Left colon (tissue), 2 donors: ENCODE measurements around the gene TMEM120A. TPM values are rescaled to one million over a fixed set of nuclear protein-coding genes. Genes with fewer than 3 reads are reported as not detected.

ENCODE experiments used
- ATAC-seq: fragments of 200-7000 bp; cut with Tn5 transposase; one replicate; pipeline ENCODE4 v1.9.1; 2020; ENCODE audit warnings: mild to moderate bottlenecking, moderate library complexity
- DNase-seq, 2 donors: peaks; one replicate each; pipeline ENCODE4 v3.0.0-alpha.2; 2020
- intact Hi-C, 2 donors: fragments of 100-400 bp; cut with DNase I in 1 of 2; cut with micrococcal nuclease in 1 of 2; formaldehyde crosslinking; loops; one replicate each; pipeline versions ENCODE4 v1.11.2 to v1.14.0; 2022; cut with DNase I, micrococcal nuclease
- total RNA-seq, 2 donors: library from RNA; stranded (reverse); fragmentation: NEBNext Ultra II Directional; extraction: Animal tissue kit (Norgen Biotek cat#: 25700); gene quantifications; one replicate each; pipeline ENCODE4 v1.2.1, GENCODE V29; 2021
- donor health status: DM: no; HTN: no; CAD: no.
- donor health status: DM: yes; HTN: yes; CAD: no.

TMEM120A gene
- total RNA-seq, 2 donors from 2014 or later = 102 to 104 TPM

GRCh38 chr7:75966190-75966961 is 28.0 kb downstream of the TMEM120A start:
- DNase-seq (no peak), ATAC-seq (no peak)
- intact Hi-C loops = no loop called here

- DNase-seq (no peak), ATAC-seq (no peak)
- intact Hi-C loops = no loop called here
These were observed 28.8 kb downstream of the TMEM120A start for GRCh38 chr7:75965617-75966016.

GRCh38 chr7:75963381-75963995 is 30.9 kb downstream of the TMEM120A start:
- ATAC-seq = no peak
- DNase-seq = no peak
- intact Hi-C loops = no loop called here

GRCh38 chr7:75962607-75963380 is 31.6 kb downstream of the TMEM120A start:
- DNase-seq = no peak
- intact Hi-C loops = no loop called here
- no peak for ATAC-seq

GRCh38 chr7:75961218-75961617 is 33.2 kb downstream of the TMEM120A start:
- intact Hi-C loops = no loop called here
- DNase-seq = no peak
- ATAC-seq = no peak

- DNase-seq (no peak), ATAC-seq (no peak)
- intact Hi-C loops = no loop called here
These were observed 34.0 kb downstream of the TMEM120A start for GRCh38 chr7:75960372-75960771.

GRCh38 chr7:75958802-75959543 is 35.4 kb downstream of the TMEM120A start:
- ATAC-seq = peak; percentile 53
- DNase-seq = no peak
- intact Hi-C loops = loop anchor here in 1 of 2 donors (5.0 kb wide), 1 partner anchor 37 kb away; no protein-coding TSS in a partner anchor

- DNase-seq = peak; percentile 78 to 88
These were observed 37.2 kb downstream of the TMEM120A start for GRCh38 chr7:75957021-75957736.

GRCh38 chr7:75955331-75955955 is 39.0 kb downstream of the TMEM120A start:
- intact Hi-C loops = loop anchor here in 1 of 2 donors (5.0 kb wide), 1 partner anchor 33 kb away; no protein-coding TSS in a partner anchor
- DNase-seq = no peak
- no peak for ATAC-seq

More at GRCh38 chr7:75957021-75957736, 37.2 kb downstream of the TMEM120A start:
- ATAC-seq = peak; percentile 89
- intact Hi-C loops = loop anchor here in 1 of 2 donors (5.0 kb wide), 1 partner anchor 35 kb away; no protein-coding TSS in a partner anchor

GRCh38 chr7:75953931-75954330 is 40.5 kb downstream of the TMEM120A start:
- DNase-seq = no peak
- intact Hi-C loops = no loop called here
- no peak for ATAC-seq

- intact Hi-C loops = no loop called here
- DNase-seq (no peak), ATAC-seq (no peak)
These were observed 41.0 kb downstream of the TMEM120A start for GRCh38 chr7:75953431-75953830.

- no peak for DNase-seq
- ATAC-seq = peak; percentile 11
- intact Hi-C loops = no loop called here
These were observed 42.9 kb downstream of the TMEM120A start for GRCh38 chr7:75951506-75951905.

- ATAC-seq (peak; percentile 25), DNase-seq (no peak)
- intact Hi-C loops = no loop called here
These were observed 44.2 kb downstream of the TMEM120A start for GRCh38 chr7:75950111-75950681.

- ATAC-seq = no peak
- intact Hi-C loops = no loop called here
- no peak for DNase-seq
These were observed 46.2 kb downstream of the TMEM120A start for GRCh38 chr7:75948179-75948578.

GRCh38 chr7:75946207-75946855 is 48.1 kb downstream of the TMEM120A start:
- intact Hi-C loops = no loop called here
- ATAC-seq (no peak), DNase-seq (no peak)

GRCh38 chr7:75945297-75946168 is 48.9 kb downstream of the TMEM120A start:
- DNase-seq (no peak), ATAC-seq (peak; percentile 68)
- intact Hi-C loops = no loop called here
